Measurements from ENCODE around the gene KCNJ11. TPM values are rescaled to one million over a fixed set of nuclear protein-coding genes. Genes with fewer than 3 reads are reported as not detected.

KCNJ11 gene
- total RNA-seq, 1 donor from 2014 or later: not detected

DNA sequence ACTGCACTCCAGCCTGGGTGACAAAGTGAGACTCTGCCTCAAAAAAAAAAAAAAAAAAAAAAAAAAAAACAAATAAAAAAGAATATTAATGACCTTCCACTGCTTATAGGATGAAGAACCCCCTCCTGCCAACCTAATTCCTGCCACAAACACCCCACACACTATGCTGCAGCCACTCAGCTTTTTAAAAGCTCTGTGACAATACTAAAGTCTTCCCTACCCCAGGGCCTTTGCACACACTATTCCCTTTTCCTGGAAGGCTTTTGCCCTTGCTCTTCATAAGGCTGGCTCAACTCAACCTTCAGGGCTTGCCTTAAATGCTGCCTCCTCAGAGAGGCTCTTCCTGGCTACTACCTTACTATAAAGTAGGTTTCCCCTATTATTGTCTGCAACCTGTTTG, 10.8 kb upstream of the KCNJ11 start:
- TF ChIP-seq, protein P1, sequence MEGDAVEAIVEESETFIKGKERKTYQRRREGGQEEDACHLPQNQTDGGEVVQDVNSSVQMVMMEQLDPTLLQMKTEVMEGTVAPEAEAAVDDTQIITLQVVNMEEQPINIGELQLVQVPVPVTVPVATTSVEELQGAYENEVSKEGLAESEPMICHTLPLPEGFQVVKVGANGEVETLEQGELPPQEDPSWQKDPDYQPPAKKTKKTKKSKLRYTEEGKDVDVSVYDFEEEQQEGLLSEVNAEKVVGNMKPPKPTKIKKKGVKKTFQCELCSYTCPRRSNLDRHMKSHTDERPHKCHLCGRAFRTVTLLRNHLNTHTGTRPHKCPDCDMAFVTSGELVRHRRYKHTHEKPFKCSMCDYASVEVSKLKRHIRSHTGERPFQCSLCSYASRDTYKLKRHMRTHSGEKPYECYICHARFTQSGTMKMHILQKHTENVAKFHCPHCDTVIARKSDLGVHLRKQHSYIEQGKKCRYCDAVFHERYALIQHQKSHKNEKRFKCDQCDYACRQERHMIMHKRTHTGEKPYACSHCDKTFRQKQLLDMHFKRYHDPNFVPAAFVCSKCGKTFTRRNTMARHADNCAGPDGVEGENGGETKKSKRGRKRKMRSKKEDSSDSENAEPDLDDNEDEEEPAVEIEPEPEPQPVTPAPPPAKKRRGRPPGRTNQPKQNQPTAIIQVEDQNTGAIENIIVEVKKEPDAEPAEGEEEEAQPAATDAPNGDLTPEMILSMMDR (IDR thresholded peaks at IDR 0.05): no peak
- no peak for DNase-seq (ENCODE audit: low spot score)
- H3K4me1 Mint-ChIP-seq (ENCODE audit: low read depth): no peaks in the 10 kb centered on the region
- H3K27me3 Mint-ChIP-seq (ENCODE audit: low read depth): peaks cover 14% of the 10 kb centered on the region
- no peaks in the 10 kb centered on the region for H3K36me3 Mint-ChIP-seq (ENCODE audit: low read depth)
- H3K27ac Mint-ChIP-seq (ENCODE audit: unreplicated experiment): no peak overlapping the region
- no peak overlapping the region for H3K4me3 Mint-ChIP-seq (ENCODE audit: unreplicated experiment)
- H3K9me3 Mint-ChIP-seq (ENCODE audit: low read depth): no peaks in the 10 kb centered on the region

DNA sequence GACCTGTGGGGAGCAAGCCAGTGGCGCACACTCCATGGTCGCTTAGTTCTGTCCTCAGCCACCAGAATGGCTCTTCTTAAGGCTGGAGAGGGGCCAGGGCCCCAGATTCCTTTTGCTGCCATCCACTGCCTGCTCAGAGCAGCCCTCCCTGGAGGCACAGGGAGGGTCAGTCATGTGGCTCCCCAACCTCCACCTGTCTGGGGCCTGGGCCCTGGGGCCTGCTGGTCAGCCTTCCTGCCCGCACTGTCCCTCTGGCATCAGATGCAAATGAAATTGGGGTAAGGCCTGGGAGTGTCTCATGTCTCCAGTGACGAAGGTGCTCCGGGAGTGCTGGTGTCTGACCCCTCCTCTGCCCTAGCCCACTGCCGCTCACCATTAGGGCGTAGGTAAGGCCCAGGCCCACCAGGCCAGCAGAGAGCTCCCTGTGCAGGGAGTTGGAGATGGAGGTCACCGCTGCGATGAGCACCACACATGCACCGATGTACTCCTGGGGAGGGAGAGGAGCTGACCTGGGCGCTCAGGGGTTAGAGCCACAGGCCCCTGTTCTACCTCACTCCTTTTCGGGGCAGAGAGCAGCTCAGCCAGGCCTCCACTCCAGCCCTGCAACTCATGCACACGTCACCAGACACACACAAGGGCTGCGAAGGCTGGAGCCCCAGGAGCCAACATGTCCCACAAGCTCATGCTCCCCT, 9.0 kb upstream of the KCNJ11 start:
- H3K4me3 Mint-ChIP-seq (ENCODE audit: unreplicated experiment): no peak overlapping the region
- no peak overlapping the region for H3K27ac Mint-ChIP-seq (ENCODE audit: unreplicated experiment)
- H3K9me3 Mint-ChIP-seq (ENCODE audit: low read depth): no peaks in the 10 kb centered on the region
- TF ChIP-seq, protein P1 (IDR thresholded peaks at IDR 0.05): no peak
- peaks cover 14% of the 10 kb centered on the region for H3K27me3 Mint-ChIP-seq (ENCODE audit: low read depth)
- no peaks in the 10 kb centered on the region for H3K36me3 Mint-ChIP-seq (ENCODE audit: low read depth)
- no peaks in the 10 kb centered on the region for H3K4me1 Mint-ChIP-seq (ENCODE audit: low read depth)
- DNase-seq (ENCODE audit: low spot score): peak; percentile 83

DNA sequence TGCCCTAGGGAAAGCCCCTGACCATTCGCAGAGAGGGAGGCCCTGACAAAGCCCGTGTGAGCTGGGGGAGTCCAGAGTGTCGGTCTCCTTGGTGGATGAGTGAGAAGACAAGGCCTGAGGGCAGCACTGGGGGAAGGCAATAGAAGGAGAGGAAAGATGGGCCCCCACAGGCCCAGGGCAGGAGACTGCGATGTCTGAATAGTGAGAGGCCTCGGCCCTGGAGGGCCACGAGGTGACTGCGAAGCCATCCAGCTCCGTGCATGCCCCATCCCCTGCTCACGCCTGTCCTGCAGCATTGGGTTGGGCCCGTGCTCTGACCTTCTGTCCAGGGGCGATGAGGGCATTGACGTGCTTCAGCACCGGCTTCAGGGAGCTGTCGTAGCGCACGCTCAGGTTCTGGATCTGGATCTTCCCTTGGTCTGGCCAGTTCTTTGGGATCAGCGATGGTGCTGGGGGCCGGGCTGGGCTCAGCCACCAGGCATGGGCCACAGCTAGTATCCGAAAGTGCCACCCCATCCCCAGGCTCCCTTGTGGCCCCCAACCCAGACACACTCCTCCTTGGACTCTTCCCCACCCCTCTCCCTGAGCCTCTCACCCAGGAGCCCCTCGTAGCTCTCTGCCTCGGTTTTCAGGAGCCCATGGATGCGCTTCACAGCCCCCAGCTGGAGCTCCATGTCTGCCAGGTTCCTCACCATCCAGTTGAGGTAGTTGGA, 8.3 kb upstream of the KCNJ11 start:
- Mint-ChIP-seq H3K4me1 (ENCODE audit: low read depth) (no peaks in the 10 kb centered on the region), H3K36me3 (ENCODE audit: low read depth) (no peaks in the 10 kb centered on the region), H3K4me3 (ENCODE audit: unreplicated experiment) (no peak overlapping the region), H3K27ac (ENCODE audit: unreplicated experiment) (no peak overlapping the region), H3K9me3 (ENCODE audit: low read depth) (no peaks in the 10 kb centered on the region), H3K27me3 (ENCODE audit: low read depth) (peaks cover 14% of the 10 kb centered on the region)
- DNase-seq (ENCODE audit: low spot score): peak; percentile 79
- TF ChIP-seq, protein P1 (IDR thresholded peaks at IDR 0.05): no peak

DNA sequence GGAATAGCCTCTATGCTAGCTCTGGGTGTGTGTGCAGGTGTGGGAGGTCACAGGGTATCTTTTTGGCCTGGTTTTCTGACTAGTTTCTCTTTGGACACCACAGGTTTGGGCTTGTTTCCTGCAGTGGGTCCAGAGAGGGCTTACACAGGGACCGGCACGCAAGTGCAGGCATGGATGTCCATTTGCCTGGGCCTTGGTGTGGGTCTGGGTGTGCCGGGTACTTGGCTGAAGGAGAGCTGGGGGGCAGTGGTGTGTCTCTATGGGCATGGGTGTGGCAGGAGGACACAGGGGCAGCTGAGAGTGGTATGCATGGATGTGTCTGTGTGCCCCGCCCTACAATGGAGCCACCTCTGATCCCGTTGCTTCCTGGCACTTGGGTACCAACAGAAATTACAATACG, 7.5 kb upstream of the KCNJ11 start:
- no peak overlapping the region for H3K4me3 Mint-ChIP-seq (ENCODE audit: unreplicated experiment)
- TF ChIP-seq, protein P1 (IDR thresholded peaks at IDR 0.05): no peak
- no peaks in the 10 kb centered on the region for H3K36me3 Mint-ChIP-seq (ENCODE audit: low read depth)
- no peaks in the 10 kb centered on the region for H3K4me1 Mint-ChIP-seq (ENCODE audit: low read depth)
- H3K27ac Mint-ChIP-seq (ENCODE audit: unreplicated experiment): no peak overlapping the region
- no peaks in the 10 kb centered on the region for H3K9me3 Mint-ChIP-seq (ENCODE audit: low read depth)
- peak; percentile 75 for DNase-seq (ENCODE audit: low spot score)
- H3K27me3 Mint-ChIP-seq (ENCODE audit: low read depth): peaks cover 18% of the 10 kb centered on the region

DNA sequence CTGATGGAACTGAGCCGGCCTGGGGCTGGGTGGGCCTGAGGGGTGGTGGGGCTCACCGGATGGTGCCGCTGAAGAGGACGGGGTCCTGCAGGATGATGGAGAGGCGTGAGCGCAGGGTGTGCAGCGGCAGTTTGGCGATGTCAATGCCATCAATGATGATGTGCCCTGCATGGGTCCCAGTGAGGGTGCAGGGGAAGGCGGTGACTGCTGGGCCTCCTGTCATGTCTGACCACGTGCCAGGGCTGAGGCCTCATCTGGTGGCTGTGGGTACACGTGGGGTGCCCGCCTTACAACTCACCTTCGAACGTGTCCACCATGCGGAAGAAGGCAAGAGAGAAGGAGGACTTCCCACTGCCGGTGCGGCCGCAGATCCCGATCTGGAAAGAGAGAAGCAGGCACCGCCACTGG, 7.1 kb upstream of the KCNJ11 start:
- Mint-ChIP-seq H3K27me3 (ENCODE audit: low read depth) (peaks cover 17% of the 10 kb centered on the region), H3K4me3 (ENCODE audit: unreplicated experiment) (no peak overlapping the region)

More for the DNA sequence above, 7.1 kb upstream of the KCNJ11 start:
- no peaks in the 10 kb centered on the region for H3K36me3 Mint-ChIP-seq (ENCODE audit: low read depth)
- peak; percentile 92 for DNase-seq (ENCODE audit: low spot score)
- no peaks in the 10 kb centered on the region for H3K4me1 Mint-ChIP-seq (ENCODE audit: low read depth)
- TF ChIP-seq, protein P1 (IDR thresholded peaks at IDR 0.05): no peak
- no peaks in the 10 kb centered on the region for H3K9me3 Mint-ChIP-seq (ENCODE audit: low read depth)
- no peak overlapping the region for H3K27ac Mint-ChIP-seq (ENCODE audit: unreplicated experiment)

All from chondrocyte (in vitro differentiated cells).